ENCODE data around the gene LDLRAD4.

Gene LDLRAD4

DNA sequence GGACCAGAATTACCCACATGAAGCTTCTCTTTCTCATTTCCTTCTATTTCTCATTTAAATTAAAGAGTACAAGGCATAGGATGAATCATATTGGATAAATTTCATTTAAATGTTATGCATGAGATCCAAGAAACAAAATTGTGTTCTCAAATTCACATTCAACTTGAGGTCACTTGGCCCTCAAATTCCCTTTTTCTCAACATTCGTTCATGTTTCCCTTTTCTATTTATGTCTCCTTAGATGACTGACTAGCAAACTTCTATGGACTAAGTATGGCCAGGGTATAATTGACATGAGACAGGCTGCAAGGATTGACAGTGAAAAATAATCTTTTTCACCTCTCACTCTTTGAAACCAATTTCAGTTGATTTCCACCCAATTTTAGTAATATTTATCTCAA, 4.0 kb upstream of the LDLRAD4 start:
- Histone ChIP-seq H2BK120ac (ENCODE audit: low read depth, low read length) (no peak overlapping the region), H2BK12ac (ENCODE audit: low read length) (no peak overlapping the region), H3K18ac (ENCODE audit: low read length) (no peak overlapping the region), H3K23ac (ENCODE audit: low read depth, low read length, poor library complexity) (no peak overlapping the region), H3K36me3 (replicated peaks in 1 of 2; ENCODE audit: control insufficient read depth in 2 of 2, insufficient read depth in 2 of 2, low read length in 2 of 2) (no peaks in the 10 kb centered on the region), H3K79me1 (ENCODE audit: low read depth, low read length) (no peaks in the 10 kb centered on the region), H2BK15ac (ENCODE audit: low read length) (no peak overlapping the region), H3K27ac (replicated peaks; ENCODE audit: low read length) (no peak overlapping the region), H3K4ac (ENCODE audit: low read length) (no peak overlapping the region), H2AFZ (ENCODE audit: low read length) (no peak overlapping the region), H4K8ac (ENCODE audit: low read depth, low read length) (no peak overlapping the region), H3K9ac (ENCODE audit: low read depth, low read length, poor library complexity) (no peak overlapping the region), H4K91ac (ENCODE audit: low read depth, low read length, poor library complexity) (no peak overlapping the region), H2BK5ac (ENCODE audit: low read length) (no peak overlapping the region), H3K4me2 (ENCODE audit: insufficient read depth, low read length, poor library complexity, severe bottlenecking) (no peak overlapping the region), H3K14ac (ENCODE audit: low read length) (no peak overlapping the region), H3K4me3 (ENCODE audit: low read length in 2 of 2) (no peak overlapping the region), H2AK5ac (ENCODE audit: low read depth, low read length) (no peak overlapping the region), H3K27me3 (ENCODE audit: control insufficient read depth in 3 of 3, insufficient read depth in 3 of 3, low read depth in 1 of 3, low read length in 3 of 3) (peaks cover 5 to 72% (median 25%) of the 10 kb centered on the region in 3 experiments), H3K9me3 (replicated peaks in 1 of 2; ENCODE audit: control insufficient read depth in 2 of 2, insufficient read depth in 1 of 2, low read depth in 1 of 2, low read length in 2 of 2) (no peaks in the 10 kb centered on the region), H3K4me1 (ENCODE audit: control insufficient read depth in 2 of 2, insufficient read depth in 1 of 2, low read depth in 1 of 2, low read length in 2 of 2) (peaks cover 0 to 4% of the 10 kb centered on the region in 2 donors)
- DNase-seq (ENCODE audit: low spot score) = no peak
- WGBS, 2 donors (ENCODE audit: extremely low coverage in 2 of 2, insufficient read length in 2 of 2, insufficient replicate concordance in 1 of 2) = no CpG with 5 or more reads among the region's 1 CpG

DNA sequence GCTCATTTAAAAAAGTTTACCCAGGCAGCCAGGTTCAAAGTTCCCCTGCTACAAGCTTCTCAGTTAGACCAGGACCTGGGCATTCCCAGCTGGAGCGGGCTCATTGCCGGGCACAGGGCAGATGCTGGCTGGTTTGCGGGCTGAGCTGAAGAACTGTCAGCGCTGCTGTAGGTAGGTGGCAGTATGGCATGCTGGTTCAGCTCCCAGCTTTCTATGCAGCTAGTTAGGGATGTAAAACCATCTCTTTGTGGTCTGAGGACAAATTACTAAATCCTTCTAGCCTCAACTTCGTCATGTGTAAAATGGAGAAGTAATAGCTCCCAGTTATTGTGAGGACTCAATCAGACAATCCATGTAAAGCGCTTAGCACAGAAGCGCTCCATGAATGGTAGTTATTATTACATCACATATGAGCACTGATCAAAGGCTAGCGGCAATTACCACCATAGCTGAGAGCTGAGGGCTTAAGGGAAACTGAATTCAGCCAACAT, 2.4 kb upstream of the LDLRAD4 start:
- Histone ChIP-seq H4K8ac (ENCODE audit: low read depth, low read length) (no peak overlapping the region), H4K91ac (ENCODE audit: low read depth, low read length, poor library complexity) (no peak overlapping the region), H2BK15ac (ENCODE audit: low read length) (no peak overlapping the region), H3K14ac (ENCODE audit: low read length) (no peak overlapping the region), H3K79me1 (ENCODE audit: low read depth, low read length) (no peaks in the 10 kb centered on the region), H3K27ac (replicated peaks; ENCODE audit: low read length) (no peak overlapping the region), H2AFZ (ENCODE audit: low read length) (no peak overlapping the region), H3K9ac (ENCODE audit: low read depth, low read length, poor library complexity) (no peak overlapping the region), H2AK5ac (ENCODE audit: low read depth, low read length) (no peak overlapping the region), H3K36me3 (replicated peaks in 1 of 2; ENCODE audit: control insufficient read depth in 2 of 2, insufficient read depth in 2 of 2, low read length in 2 of 2) (no peaks in the 10 kb centered on the region), H2BK120ac (ENCODE audit: low read depth, low read length) (no peak overlapping the region), H3K27me3 (ENCODE audit: control insufficient read depth in 3 of 3, insufficient read depth in 3 of 3, low read depth in 1 of 3, low read length in 3 of 3) (peaks cover 5 to 87% (median 33%) of the 10 kb centered on the region in 3 experiments), H3K4me3 (ENCODE audit: low read length in 2 of 2) (no peak overlapping the region), H2BK5ac (ENCODE audit: low read length) (no peak overlapping the region), H3K9me3 (replicated peaks in 1 of 2; ENCODE audit: control insufficient read depth in 2 of 2, insufficient read depth in 1 of 2, low read depth in 1 of 2, low read length in 2 of 2) (no peaks in the 10 kb centered on the region), H3K23ac (ENCODE audit: low read depth, low read length, poor library complexity) (no peak overlapping the region), H3K4me1 (ENCODE audit: control insufficient read depth in 2 of 2, insufficient read depth in 1 of 2, low read depth in 1 of 2, low read length in 2 of 2) (peaks cover 0 to 4% of the 10 kb centered on the region in 2 donors), H2BK12ac (ENCODE audit: low read length) (no peak overlapping the region), H3K4me2 (ENCODE audit: insufficient read depth, low read length, poor library complexity, severe bottlenecking) (no peak overlapping the region), H3K4ac (ENCODE audit: low read length) (no peak overlapping the region), H3K18ac (ENCODE audit: low read length) (no peak overlapping the region)
- WGBS, 2 donors (ENCODE audit: extremely low coverage in 2 of 2, insufficient read length in 2 of 2, insufficient replicate concordance in 1 of 2) = no CpG with 5 or more reads among the region's 8 CpGs
- peak; percentile 31 for DNase-seq (ENCODE audit: low spot score)

DNA sequence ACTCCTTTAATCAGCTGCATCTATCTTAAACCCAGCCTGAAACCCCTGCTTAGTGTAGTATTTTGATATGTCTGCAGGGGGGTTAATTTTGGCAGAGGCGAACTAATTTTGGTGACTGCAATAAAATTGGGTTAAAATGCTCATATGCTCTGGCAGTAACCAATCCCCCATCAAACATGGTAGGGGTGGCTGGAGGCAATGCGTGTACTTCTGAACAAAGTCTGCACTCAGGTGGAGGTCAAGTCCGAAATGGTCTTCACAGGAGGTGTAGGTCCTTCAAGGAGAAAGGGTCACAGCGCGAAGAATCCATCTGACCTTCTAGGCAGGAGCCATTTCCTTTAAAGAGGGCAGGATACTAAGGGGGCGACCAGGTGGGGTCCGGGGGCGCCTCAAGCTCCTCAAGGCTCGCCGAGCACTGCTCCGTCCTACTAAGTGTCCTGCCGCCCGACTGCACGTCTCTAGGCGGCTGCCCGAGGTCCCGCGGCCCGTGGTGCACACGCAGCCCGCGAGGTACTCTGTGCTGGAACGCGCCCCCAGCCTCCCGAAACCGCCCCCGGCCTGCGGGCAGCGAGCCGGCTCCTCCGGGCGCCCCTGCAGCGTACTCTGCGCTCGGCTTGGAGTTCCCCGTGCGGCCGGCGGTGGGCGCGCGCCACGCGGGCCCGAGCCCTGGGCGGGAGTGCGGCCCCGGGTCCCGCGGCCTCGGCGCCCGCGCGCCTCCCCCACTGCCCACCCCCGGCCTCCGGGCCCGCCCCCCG, 1.7 kb upstream of the LDLRAD4 start:
- H3K27ac ChIP-seq (replicated peaks; ENCODE audit: low read length) = no peak overlapping the region

DNA sequence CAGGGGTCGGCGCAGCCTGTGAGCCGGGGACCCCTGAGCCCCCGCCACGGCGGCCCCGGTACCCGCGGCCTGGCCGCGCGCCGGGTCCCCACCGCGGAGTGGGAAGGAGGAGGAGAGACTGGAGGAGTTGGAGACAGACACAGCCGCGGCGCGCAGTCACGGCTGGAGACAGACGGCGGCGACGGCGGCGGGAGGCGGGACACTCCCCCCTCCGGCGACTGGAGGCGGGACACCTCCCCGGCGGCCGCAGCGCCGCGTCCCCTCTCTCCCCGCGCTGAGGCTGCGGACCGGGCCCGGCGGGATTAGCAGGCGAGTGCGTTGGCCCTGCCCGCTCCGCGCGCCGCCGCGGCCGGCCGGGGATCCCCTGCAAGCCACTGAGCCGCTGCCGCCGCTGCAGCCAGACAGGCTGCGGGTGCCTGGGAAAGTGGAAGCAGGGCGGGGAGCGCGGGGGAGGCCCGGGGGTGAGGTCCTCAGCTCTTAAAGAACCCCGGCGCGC, 1.0 kb upstream of the LDLRAD4 start:
- H2BK15ac ChIP-seq (ENCODE audit: low read length) = no peak overlapping the region
- no peak overlapping the region for H2BK120ac ChIP-seq (ENCODE audit: low read depth, low read length)
- peak overlapping the region; percentile 40 to 85 for H3K4me3 ChIP-seq (ENCODE audit: low read length in 2 of 2)
- DNase-seq (ENCODE audit: low spot score) = peak; percentile 57
- no peak overlapping the region for H3K14ac ChIP-seq (ENCODE audit: low read length)
- WGBS, 2 donors (ENCODE audit: extremely low coverage in 2 of 2, insufficient read length in 2 of 2, insufficient replicate concordance in 1 of 2) = no CpG with 5 or more reads among the region's 64 CpGs
- H2BK12ac ChIP-seq (ENCODE audit: low read length) = no peak overlapping the region
- peak overlapping the region; percentile 92 for H3K4me2 ChIP-seq (ENCODE audit: insufficient read depth, low read length, poor library complexity, severe bottlenecking)
- H3K9me3 ChIP-seq (replicated peaks in 1 of 2; ENCODE audit: control insufficient read depth in 2 of 2, insufficient read depth in 1 of 2, low read depth in 1 of 2, low read length in 2 of 2) = no peaks in the 10 kb centered on the region
- H3K9ac ChIP-seq (ENCODE audit: low read depth, low read length, poor library complexity) = peak overlapping the region; percentile 57
- no peak overlapping the region for H4K8ac ChIP-seq (ENCODE audit: low read depth, low read length)
- no peak overlapping the region for H3K4ac ChIP-seq (ENCODE audit: low read length)
- peaks cover 5 to 94% (median 33%) of the 10 kb centered on the region in 3 experiments for H3K27me3 ChIP-seq (ENCODE audit: control insufficient read depth in 3 of 3, insufficient read depth in 3 of 3, low read depth in 1 of 3, low read length in 3 of 3)
- H3K23ac ChIP-seq (ENCODE audit: low read depth, low read length, poor library complexity) = no peak overlapping the region
- H3K79me1 ChIP-seq (ENCODE audit: low read depth, low read length) = no peaks in the 10 kb centered on the region
- H2AK5ac ChIP-seq (ENCODE audit: low read depth, low read length) = no peak overlapping the region
- no peaks in the 10 kb centered on the region for H3K36me3 ChIP-seq (replicated peaks in 1 of 2; ENCODE audit: control insufficient read depth in 2 of 2, insufficient read depth in 2 of 2, low read length in 2 of 2)
- H4K91ac ChIP-seq (ENCODE audit: low read depth, low read length, poor library complexity) = no peak overlapping the region
- no peak overlapping the region for H3K27ac ChIP-seq (replicated peaks; ENCODE audit: low read length)
- no peak overlapping the region for H2BK5ac ChIP-seq (ENCODE audit: low read length)
- H3K4me1 ChIP-seq (ENCODE audit: control insufficient read depth in 2 of 2, insufficient read depth in 1 of 2, low read depth in 1 of 2, low read length in 2 of 2) = peaks cover 3 to 11% of the 10 kb centered on the region in 2 donors
- H2AFZ ChIP-seq (ENCODE audit: low read length) = peak overlapping the region; percentile 88
- H3K18ac ChIP-seq (ENCODE audit: low read length) = peak overlapping the region; percentile 91

More for the DNA sequence above, 1.7 kb upstream of the LDLRAD4 start:
- WGBS, 2 donors (ENCODE audit: extremely low coverage in 2 of 2, insufficient read length in 2 of 2, insufficient replicate concordance in 1 of 2) = no CpG with 5 or more reads among the region's 59 CpGs
- no peak overlapping the region for H3K23ac ChIP-seq (ENCODE audit: low read depth, low read length, poor library complexity)
- H3K27me3 ChIP-seq (ENCODE audit: control insufficient read depth in 3 of 3, insufficient read depth in 3 of 3, low read depth in 1 of 3, low read length in 3 of 3) = peaks cover 5 to 90% (median 33%) of the 10 kb centered on the region in 3 experiments
- peak overlapping the region; percentile 72 for H2BK15ac ChIP-seq (ENCODE audit: low read length)
- no peaks in the 10 kb centered on the region for H3K79me1 ChIP-seq (ENCODE audit: low read depth, low read length)
- peak overlapping the region; percentile 88 for H2AFZ ChIP-seq (ENCODE audit: low read length)
- peak; percentile 59 for DNase-seq (ENCODE audit: low spot score)
- no peak overlapping the region for H4K8ac ChIP-seq (ENCODE audit: low read depth, low read length)
- no peak overlapping the region for H2AK5ac ChIP-seq (ENCODE audit: low read depth, low read length)
- no peaks in the 10 kb centered on the region for H3K36me3 ChIP-seq (replicated peaks in 1 of 2; ENCODE audit: control insufficient read depth in 2 of 2, insufficient read depth in 2 of 2, low read length in 2 of 2)
- H3K4me2 ChIP-seq (ENCODE audit: insufficient read depth, low read length, poor library complexity, severe bottlenecking) = peak overlapping the region; percentile 92
- no peak overlapping the region for H2BK5ac ChIP-seq (ENCODE audit: low read length)
- H3K9ac ChIP-seq (ENCODE audit: low read depth, low read length, poor library complexity) = peak overlapping the region; percentile 76
- no peak overlapping the region for H4K91ac ChIP-seq (ENCODE audit: low read depth, low read length, poor library complexity)
- H3K14ac ChIP-seq (ENCODE audit: low read length) = no peak overlapping the region
- peak overlapping the region; percentile 88 for H3K18ac ChIP-seq (ENCODE audit: low read length)
- no peak overlapping the region for H2BK120ac ChIP-seq (ENCODE audit: low read depth, low read length)
- H3K4ac ChIP-seq (ENCODE audit: low read length) = no peak overlapping the region
- peaks cover 0 to 6% of the 10 kb centered on the region in 2 donors for H3K4me1 ChIP-seq (ENCODE audit: control insufficient read depth in 2 of 2, insufficient read depth in 1 of 2, low read depth in 1 of 2, low read length in 2 of 2)
- H2BK12ac ChIP-seq (ENCODE audit: low read length) = no peak overlapping the region
- no peaks in the 10 kb centered on the region for H3K9me3 ChIP-seq (replicated peaks in 1 of 2; ENCODE audit: control insufficient read depth in 2 of 2, insufficient read depth in 1 of 2, low read depth in 1 of 2, low read length in 2 of 2)
- H3K4me3 ChIP-seq (ENCODE audit: low read length in 2 of 2) = peak overlapping the region; percentile 40 to 85
